ENCODE results near the gene DNASE2.

DNASE2 gene

GRCh38 chr19:12834976-12835757 is 46.1 kb downstream of the DNASE2 start:
- DNase-seq (ENCODE audit: low read depth in 1 of 2, low spot score in 1 of 2) = no peak

DNA sequence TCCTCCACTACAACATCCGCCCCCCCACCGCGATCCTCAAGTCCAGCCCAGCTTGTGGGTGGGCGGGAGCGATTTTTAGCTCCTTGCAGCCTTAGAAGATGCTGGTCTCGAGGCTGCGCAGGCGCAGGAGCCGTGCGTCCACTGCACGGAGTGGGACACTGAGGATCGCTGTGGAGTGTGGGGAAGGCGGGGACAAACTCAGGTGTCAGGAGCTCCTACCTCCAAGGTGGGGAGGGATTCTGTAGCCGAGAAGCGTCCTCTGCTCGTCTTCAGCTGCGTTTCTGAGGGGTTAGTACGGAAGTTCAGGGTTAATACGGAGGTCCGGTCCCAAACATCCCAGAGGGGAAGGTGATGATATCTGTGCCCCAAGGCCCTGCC is 46.7 kb downstream of the DNASE2 start, which contains the start of gene RTBDN:
RTBDN (minus strand) TSS at position 14 of the 378 bp plus-strand sequence. CDS start 4,600 bp downstream, outside the sequence.
- DNase-seq (ENCODE audit: low read depth in 1 of 2, low spot score in 1 of 2) = no peak

GRCh38 chr19:12833738-12834565 is 47.3 kb downstream of the DNASE2 start:
- peak in 1 of 2 donors; percentile 28 for DNase-seq (ENCODE audit: low read depth in 1 of 2, low spot score in 1 of 2)

DNA sequence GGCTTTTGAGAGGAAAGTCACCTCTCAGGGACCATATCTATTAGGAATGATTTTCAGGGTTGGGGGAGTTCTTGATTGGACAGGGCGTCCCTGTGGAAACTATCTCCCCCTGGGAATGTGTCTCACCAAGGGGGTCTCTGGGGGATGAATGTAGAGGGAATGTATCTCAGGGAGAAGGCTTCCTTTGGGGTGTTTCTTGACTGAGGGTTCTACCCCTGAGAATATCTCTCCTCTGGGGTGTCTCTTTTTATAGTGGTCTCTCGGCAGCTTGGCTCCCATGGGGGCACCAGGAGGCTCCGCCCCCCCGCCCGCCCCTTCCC is 47.9 kb downstream of the DNASE2 start:
- DNase-seq (ENCODE audit: low read depth in 1 of 2, low spot score in 1 of 2) = no peak

DNA sequence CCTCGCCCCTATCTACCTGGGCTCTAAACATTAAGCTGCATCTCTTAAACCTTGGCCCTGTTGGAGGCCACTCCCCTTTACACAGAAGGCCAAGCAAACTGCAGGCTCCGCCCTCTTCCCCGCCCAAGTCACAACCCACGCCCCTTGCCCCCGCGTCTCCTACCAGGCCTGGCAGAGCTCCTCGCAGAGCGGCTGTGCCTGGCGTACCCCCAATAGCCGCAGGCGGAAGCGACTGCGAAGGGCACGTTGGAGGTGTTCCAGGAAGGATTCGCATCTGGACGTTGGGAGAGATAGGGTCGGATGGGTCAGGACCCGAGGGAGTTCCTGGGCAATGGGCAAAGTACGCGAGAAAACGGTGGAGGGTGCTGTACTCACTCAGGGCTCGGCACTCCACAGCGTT is 52.8 kb downstream of the DNASE2 start:
- DNase-seq (ENCODE audit: low read depth in 1 of 2, low spot score in 1 of 2) = peak in 1 of 2 donors; percentile 24

DNA sequence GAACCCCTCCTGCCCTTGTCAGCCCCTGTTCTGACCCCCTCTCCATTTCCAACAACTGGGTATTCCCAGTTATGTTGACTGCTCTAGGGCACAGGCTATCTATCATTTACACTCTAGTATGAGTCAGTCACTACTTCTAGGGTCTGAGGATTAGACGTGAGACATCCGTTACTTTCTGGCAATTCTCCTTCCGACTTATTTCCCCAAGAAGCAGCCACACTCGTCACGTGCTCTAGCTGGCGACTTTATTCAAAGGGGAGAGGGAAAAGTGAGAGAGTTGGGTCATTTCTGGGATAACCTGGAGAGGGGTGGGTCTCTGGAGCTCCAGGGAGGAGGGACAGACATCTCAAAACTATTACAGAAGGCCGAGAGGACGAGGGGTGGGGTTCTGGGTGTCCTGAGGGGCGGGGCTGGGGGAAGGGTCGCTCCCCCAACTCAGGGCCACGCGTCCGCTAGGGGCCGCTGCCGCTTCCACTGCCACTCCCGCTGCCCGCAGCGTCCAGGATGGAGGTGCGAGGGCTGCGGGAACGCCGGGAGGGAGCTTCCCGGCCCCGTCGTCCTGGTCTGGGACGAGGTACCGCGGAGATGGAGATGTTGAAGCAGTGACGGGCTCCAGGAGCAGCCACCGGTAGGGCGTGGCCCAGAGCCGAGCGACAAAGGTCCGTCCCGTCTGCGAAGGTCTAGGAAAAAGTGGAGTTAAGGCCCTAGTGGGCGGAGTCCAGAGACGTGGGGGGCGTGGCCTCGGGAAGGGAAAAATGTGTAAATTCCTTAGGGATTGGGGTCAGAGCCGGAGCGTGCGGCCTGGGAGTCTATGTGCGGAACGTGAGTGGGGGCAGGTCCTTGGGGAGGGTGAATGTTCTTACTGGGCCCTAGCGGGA is 55.8 kb downstream of the DNASE2 start:
- DNase-seq (ENCODE audit: low read depth in 1 of 2, low spot score in 1 of 2) = no peak
